ENCODE measurements around the gene CCT2. TPM values are rescaled to one million over a fixed set of nuclear protein-coding genes. Genes with fewer than 3 reads are reported as not detected.

The CCT2 gene
- total and polyA plus RNA-seq, 2 donors (not counting 1 experiment from before 2014, with no cell fraction given): 58.2 to 125 TPM

DNA sequence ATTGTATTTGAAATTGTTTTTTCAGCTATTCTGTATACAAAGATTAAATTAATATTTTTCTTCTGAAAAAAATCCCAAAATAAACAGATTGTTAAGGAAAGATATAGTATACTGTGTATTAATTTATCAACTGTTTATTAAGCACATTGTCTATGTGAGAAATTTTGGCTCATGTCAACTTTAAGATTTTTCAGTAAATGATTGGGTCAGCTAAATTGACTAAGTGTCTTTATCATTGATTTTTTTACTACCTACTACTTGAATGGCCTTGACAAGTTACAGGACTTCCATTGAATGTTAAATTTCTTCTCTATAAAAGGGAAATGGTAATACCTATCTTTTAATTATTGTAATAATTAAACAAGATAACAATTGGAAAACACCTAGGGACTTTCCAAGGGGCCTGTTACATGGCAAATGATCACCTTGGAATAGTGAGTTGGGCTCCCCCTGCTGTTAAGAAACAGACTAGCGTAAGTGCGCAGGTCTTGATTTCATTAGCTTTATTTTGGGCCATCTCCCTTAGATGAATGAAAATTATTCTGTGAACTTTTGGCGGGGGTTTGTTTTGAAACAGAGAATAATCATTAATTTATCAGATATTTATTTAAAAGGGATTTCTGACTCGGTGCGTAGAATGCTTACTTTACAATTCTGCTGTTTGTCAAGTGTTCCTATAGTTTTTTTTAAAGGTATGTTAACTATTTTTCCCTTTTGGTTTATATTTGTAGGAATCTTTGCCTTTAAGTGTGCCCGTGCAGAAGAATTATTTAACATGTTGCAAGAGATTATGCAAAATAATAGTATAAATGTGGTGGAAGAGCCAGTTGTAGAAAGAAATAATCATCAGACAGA, 14.5 kb upstream of the CCT2 start:
- ChIA-PET CTCF (interaction anchor here (0.7 to 9.4 kb wide), 42 partner anchors 7 to 416 kb away, joined by 3 to 172 read pairs (median 6); partner anchors contain the start of genes CCT2 and FRS2), POLR2A (interaction anchor here (0.5 kb wide), 1 partner anchor 214 kb away, joined by 3 read pairs; no protein-coding TSS in a partner anchor)
- Histone ChIP-seq H3K79me2 (ENCODE audit: control insufficient read depth, insufficient read depth, low read length) (no peaks in the 10 kb centered on the region), H3K27ac (ENCODE audit: low read length in 2 of 2) (peak overlapping the region in 1 of 2 donors; percentile 82), H3K9ac (ENCODE audit: low read length) (no peak overlapping the region), H3K4me1 (ENCODE audit: control insufficient read depth in 2 of 2, insufficient read depth in 2 of 2, low read length in 2 of 2) (no peaks in the 10 kb centered on the region), H4K20me1 (ENCODE audit: control insufficient read depth, insufficient read depth, low read length, poor library complexity, severe bottlenecking) (no peaks in the 10 kb centered on the region), H2AFZ (ENCODE audit: insufficient read depth, low read depth, low read length, poor library complexity, severe bottlenecking) (no peak overlapping the region), H3K4me2 (replicated peaks; ENCODE audit: low read depth, low read length, poor library complexity, severe bottlenecking) (no peak overlapping the region), H3K9me3 (ENCODE audit: control extremely low read depth in 1 of 3, control insufficient read depth in 2 of 3, insufficient read depth in 1 of 3, low read length in 2 of 3) (no peaks in the 10 kb centered on the region), H3K4me3 (ENCODE audit: control extremely low read depth in 1 of 5, extremely low read depth in 1 of 5, insufficient read depth in 1 of 5, low read depth in 2 of 5, low read length in 4 of 5) (no peak overlapping the region), H3K27me3 (replicated peaks in 1 of 4; ENCODE audit: control extremely low read depth in 1 of 4, control insufficient read depth in 3 of 4, insufficient read depth in 4 of 4, low read length in 3 of 4) (no peaks in the 10 kb centered on the region), H3K36me3 (replicated peaks in 1 of 2; ENCODE audit: control extremely low read depth in 1 of 2, control insufficient read depth in 1 of 2, extremely low read depth in 1 of 2, insufficient read depth in 2 of 2, low read length in 1 of 2) (peaks cover 0 to 36% of the 10 kb centered on the region in 2 experiments)
- Mint-ChIP-seq H3K4me3 (no peak overlapping the region), H3K4me1 (peaks cover 2% of the 10 kb centered on the region), H3K9me3 (ENCODE audit: insufficient read depth) (no peaks in the 10 kb centered on the region), H3K27me3 (no peaks in the 10 kb centered on the region), H3K27ac (no peak overlapping the region)
- intact Hi-C loops (cut with micrococcal nuclease): loop anchor here (1.0 kb wide), 6 partner anchors 15 to 416 kb away; partner anchors contain the start of gene CCT2
- no peak for TF ChIP-seq EZH2 (IDR thresholded peaks at IDR 0.05; ENCODE audit: borderline replicate concordance, insufficient read depth, low read depth, low read length, poor library complexity, severe bottlenecking)
- TF ChIP-seq, protein P1, sequence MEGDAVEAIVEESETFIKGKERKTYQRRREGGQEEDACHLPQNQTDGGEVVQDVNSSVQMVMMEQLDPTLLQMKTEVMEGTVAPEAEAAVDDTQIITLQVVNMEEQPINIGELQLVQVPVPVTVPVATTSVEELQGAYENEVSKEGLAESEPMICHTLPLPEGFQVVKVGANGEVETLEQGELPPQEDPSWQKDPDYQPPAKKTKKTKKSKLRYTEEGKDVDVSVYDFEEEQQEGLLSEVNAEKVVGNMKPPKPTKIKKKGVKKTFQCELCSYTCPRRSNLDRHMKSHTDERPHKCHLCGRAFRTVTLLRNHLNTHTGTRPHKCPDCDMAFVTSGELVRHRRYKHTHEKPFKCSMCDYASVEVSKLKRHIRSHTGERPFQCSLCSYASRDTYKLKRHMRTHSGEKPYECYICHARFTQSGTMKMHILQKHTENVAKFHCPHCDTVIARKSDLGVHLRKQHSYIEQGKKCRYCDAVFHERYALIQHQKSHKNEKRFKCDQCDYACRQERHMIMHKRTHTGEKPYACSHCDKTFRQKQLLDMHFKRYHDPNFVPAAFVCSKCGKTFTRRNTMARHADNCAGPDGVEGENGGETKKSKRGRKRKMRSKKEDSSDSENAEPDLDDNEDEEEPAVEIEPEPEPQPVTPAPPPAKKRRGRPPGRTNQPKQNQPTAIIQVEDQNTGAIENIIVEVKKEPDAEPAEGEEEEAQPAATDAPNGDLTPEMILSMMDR (IDR thresholded peaks at IDR 0.05): peak; percentile 94
- ATAC-seq (ENCODE audit: low read depth) (peak; percentile 63), DNase-seq (peak; percentile 81)
- WGBS (ENCODE audit: insufficient coverage): no CpG with 5 or more reads among the region's 6 CpGs

DNA sequence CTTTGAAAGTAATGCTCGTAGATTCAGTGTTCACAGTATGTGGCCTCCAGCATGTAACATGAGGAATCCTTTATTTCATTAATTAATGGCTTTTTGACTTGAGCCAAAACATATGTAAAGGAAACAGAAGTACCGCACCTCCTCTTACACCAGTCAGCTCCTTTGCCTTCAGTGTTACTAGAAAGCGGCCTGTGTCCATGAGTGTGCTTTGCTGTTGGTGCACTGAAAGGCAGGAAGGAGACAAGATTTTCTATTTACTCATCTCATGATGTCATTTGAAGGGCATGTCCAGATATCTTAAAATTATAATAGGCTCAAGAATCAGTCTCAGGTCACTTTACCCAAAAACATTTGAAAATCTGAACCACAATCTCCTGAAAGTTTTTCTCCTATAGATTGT, 9.9 kb upstream of the CCT2 start:
- H3K27ac ChIP-seq (ENCODE audit: low read length in 2 of 2): no peak overlapping the region
- ChIA-PET CTCF (interaction anchor here (1.2 kb wide), 1 partner anchor 284 kb away, joined by 5 read pairs; no protein-coding TSS in a partner anchor), POLR2A (no interaction called here)
- H2AFZ ChIP-seq (ENCODE audit: insufficient read depth, low read depth, low read length, poor library complexity, severe bottlenecking): no peak overlapping the region
- H4K20me1 ChIP-seq (ENCODE audit: control insufficient read depth, insufficient read depth, low read length, poor library complexity, severe bottlenecking): no peaks in the 10 kb centered on the region
- no peak for ATAC-seq (ENCODE audit: low read depth)
- H3K4me3 Mint-ChIP-seq: no peak overlapping the region
- no peaks in the 10 kb centered on the region for H3K9me3 ChIP-seq (ENCODE audit: control extremely low read depth in 1 of 3, control insufficient read depth in 2 of 3, insufficient read depth in 1 of 3, low read length in 2 of 3)
- no peak overlapping the region for H3K4me2 ChIP-seq (replicated peaks; ENCODE audit: low read depth, low read length, poor library complexity, severe bottlenecking)
- no peak for TF ChIP-seq EZH2 (IDR thresholded peaks at IDR 0.05; ENCODE audit: borderline replicate concordance, insufficient read depth, low read depth, low read length, poor library complexity, severe bottlenecking)
- TF ChIP-seq, protein P1 (IDR thresholded peaks at IDR 0.05): no peak
- DNase-seq: no peak
- no peak overlapping the region for H3K9ac ChIP-seq (ENCODE audit: low read length)
- peaks cover 1 to 34% of the 10 kb centered on the region in 2 experiments for H3K36me3 ChIP-seq (replicated peaks in 1 of 2; ENCODE audit: control extremely low read depth in 1 of 2, control insufficient read depth in 1 of 2, extremely low read depth in 1 of 2, insufficient read depth in 2 of 2, low read length in 1 of 2)
- no peak overlapping the region for H3K27ac Mint-ChIP-seq
- no peaks in the 10 kb centered on the region for H3K79me2 ChIP-seq (ENCODE audit: control insufficient read depth, insufficient read depth, low read length)
- H3K4me1 ChIP-seq (ENCODE audit: control insufficient read depth in 2 of 2, insufficient read depth in 2 of 2, low read length in 2 of 2): no peaks in the 10 kb centered on the region
- H3K4me3 ChIP-seq (ENCODE audit: control extremely low read depth in 1 of 5, extremely low read depth in 1 of 5, insufficient read depth in 1 of 5, low read depth in 2 of 5, low read length in 4 of 5): no peak overlapping the region
- no peaks in the 10 kb centered on the region for H3K27me3 ChIP-seq (replicated peaks in 1 of 4; ENCODE audit: control extremely low read depth in 1 of 4, control insufficient read depth in 3 of 4, insufficient read depth in 4 of 4, low read length in 3 of 4)
- peaks cover 2% of the 10 kb centered on the region for H3K4me1 Mint-ChIP-seq
- intact Hi-C loops (cut with micrococcal nuclease): no loop called here
- H3K27me3 Mint-ChIP-seq: no peaks in the 10 kb centered on the region
- no peaks in the 10 kb centered on the region for H3K9me3 Mint-ChIP-seq (ENCODE audit: insufficient read depth)
- no CpG with 5 or more reads among the region's 3 CpGs for WGBS (ENCODE audit: insufficient coverage)

Measured in B cell (primary cell).